NT2/D1 (cell line): Measurements from ENCODE around the gene ZNF594.

Experiments used
- YY1 ChIP-seq: IDR thresholded peaks from 2 replicates; pipeline ENCODE4 v1.6.1; 2011; ENCODE audit not compliant: insufficient read length, insufficient read depth
- ZNF274 ChIP-seq: IDR thresholded peaks from 2 replicates; pipeline ENCODE4 v1.6.1; 2011; ENCODE audit warnings: mild to moderate bottlenecking, low read depth, low read length

- TF ChIP-seq YY1 (no peak), ZNF274 (no peak)
Observed at GRCh38 chr17:5179003-5179402, 12.7 kb downstream of the ZNF594 start.
